Measurements from ENCODE around the gene ADGRD2. TPM values are rescaled to one million over a fixed set of nuclear protein-coding genes. Genes with fewer than 3 reads are reported as not detected.

The ADGRD2 gene
- total and polyA plus RNA-seq, 3 donors from 2014 or later: 0.31 to 1.5 (median 0.74) TPM

- DNase-seq: no peak
- no peaks in the 10 kb centered on the region for H3K36me3 ChIP-seq (ENCODE audit: low read depth, missing control alignments)
- no peaks in the 10 kb centered on the region for H3K27me3 ChIP-seq
- no peaks in the 10 kb centered on the region for H3K4me1 ChIP-seq
- H3K9me3 ChIP-seq: no peaks in the 10 kb centered on the region
- H3K27ac ChIP-seq: no peak overlapping the region
- TF ChIP-seq, protein P1, sequence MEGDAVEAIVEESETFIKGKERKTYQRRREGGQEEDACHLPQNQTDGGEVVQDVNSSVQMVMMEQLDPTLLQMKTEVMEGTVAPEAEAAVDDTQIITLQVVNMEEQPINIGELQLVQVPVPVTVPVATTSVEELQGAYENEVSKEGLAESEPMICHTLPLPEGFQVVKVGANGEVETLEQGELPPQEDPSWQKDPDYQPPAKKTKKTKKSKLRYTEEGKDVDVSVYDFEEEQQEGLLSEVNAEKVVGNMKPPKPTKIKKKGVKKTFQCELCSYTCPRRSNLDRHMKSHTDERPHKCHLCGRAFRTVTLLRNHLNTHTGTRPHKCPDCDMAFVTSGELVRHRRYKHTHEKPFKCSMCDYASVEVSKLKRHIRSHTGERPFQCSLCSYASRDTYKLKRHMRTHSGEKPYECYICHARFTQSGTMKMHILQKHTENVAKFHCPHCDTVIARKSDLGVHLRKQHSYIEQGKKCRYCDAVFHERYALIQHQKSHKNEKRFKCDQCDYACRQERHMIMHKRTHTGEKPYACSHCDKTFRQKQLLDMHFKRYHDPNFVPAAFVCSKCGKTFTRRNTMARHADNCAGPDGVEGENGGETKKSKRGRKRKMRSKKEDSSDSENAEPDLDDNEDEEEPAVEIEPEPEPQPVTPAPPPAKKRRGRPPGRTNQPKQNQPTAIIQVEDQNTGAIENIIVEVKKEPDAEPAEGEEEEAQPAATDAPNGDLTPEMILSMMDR (IDR thresholded peaks at IDR 0.05): no peak
- TF ChIP-seq POLR2A (IDR thresholded peaks at IDR 0.05): no peak
- H3K4me3 ChIP-seq: peak overlapping the region in 1 of 2 donors; percentile 10
- whole genome bisulfite sequencing, 2 donors: 67 to 69% methylated on average over 24 to 40 of the region's 40 CpGs
- intact Hi-C loops (cut with DNase I; ENCODE audit: low total_unique reads): no loop called here
These were observed 37.3 kb downstream of the ADGRD2 start for GRCh38 chr9:124487260-124488182.

DNA sequence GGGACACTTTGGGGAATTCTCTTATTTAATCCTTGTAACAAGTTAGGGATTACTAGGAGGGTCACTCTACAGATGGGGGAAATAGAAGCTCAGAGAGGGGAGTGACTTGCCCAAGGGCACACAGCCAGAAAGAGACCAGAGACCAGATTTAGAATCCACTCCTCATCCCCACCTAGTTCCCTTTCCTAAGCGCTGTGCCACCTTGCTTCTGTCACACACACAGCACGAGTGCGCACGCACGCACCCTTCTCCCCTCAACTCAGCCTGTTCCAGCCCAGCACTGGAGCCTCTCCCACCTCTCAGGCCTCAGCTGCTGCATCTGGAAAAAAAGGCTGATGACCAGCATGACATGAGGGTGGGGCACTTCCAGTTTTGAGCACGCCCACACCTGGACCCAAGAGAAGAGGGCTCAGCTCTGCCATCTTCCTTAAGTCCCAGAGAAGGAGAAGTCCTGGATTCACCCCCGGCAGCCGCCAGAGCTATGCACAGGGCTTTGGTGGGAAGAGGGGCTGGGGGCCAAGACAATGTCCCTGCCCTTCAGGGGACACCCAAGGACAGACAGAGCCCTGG, 38.5 kb downstream of the ADGRD2 start:
- no peak for DNase-seq
- H3K36me3 ChIP-seq (ENCODE audit: low read depth, missing control alignments): no peaks in the 10 kb centered on the region
- H3K9me3 ChIP-seq: no peaks in the 10 kb centered on the region
- no peak overlapping the region for H3K4me3 ChIP-seq
- intact Hi-C loops (cut with DNase I; ENCODE audit: low total_unique reads): no loop called here
- WGBS, 2 donors: 88 to 91% methylated on average over 7 to 8 of the region's 8 CpGs
- H3K4me1 ChIP-seq: no peaks in the 10 kb centered on the region
- no peak overlapping the region for H3K27ac ChIP-seq
- no peaks in the 10 kb centered on the region for H3K27me3 ChIP-seq
- no peak for TF ChIP-seq POLR2A (IDR thresholded peaks at IDR 0.05)
- TF ChIP-seq, protein P1 (IDR thresholded peaks at IDR 0.05): no peak

DNA sequence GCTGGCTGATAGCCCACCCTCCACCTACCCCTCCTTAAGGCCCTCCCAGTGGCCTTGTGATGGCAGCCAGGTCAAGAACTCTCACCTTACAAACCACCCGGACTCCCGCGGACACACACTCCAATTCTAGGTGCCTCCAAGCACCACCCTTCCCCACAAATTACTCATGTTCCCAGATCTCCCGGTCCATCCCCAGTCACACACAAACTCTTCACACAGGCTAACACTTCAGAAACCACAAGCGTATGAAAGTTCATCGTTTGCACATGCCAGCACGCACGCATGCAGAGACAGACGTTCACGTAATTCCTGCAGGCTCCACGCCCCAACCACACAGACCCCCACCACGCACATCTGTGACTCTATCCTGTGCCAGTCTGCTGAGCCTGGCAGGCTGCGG, 39.0 kb downstream of the ADGRD2 start:
- DNase-seq: no peak

DNA sequence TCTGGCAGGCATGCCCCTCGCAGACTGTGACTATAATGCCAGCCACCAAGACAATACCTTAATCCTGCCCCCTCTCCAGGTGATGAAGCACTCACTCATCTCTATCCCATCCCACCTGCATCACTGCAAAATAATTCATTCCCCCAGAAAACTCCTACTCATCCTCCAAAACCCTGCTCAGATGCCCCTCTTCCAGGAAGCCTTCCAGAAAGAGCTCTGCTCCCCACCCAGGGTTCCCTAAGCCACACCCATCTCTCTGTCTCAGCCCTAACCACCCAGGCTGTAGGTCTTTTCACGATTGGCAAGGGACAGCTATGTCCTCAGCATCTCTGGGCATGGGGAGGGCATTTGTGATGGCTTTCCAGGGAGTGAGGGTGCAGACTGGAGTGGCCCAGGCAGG, 39.8 kb downstream of the ADGRD2 start:
- TF ChIP-seq POLR2A (IDR thresholded peaks at IDR 0.05): no peak
- TF ChIP-seq, protein P1 (IDR thresholded peaks at IDR 0.05): no peak
- Histone ChIP-seq H3K9me3 (no peaks in the 10 kb centered on the region), H3K36me3 (ENCODE audit: low read depth, missing control alignments) (no peaks in the 10 kb centered on the region), H3K27ac (no peak overlapping the region), H3K4me3 (no peak overlapping the region), H3K4me1 (peaks cover under 1% of the 10 kb centered on the region), H3K27me3 (no peaks in the 10 kb centered on the region)
- intact Hi-C loops (cut with DNase I; ENCODE audit: low total_unique reads): no loop called here
- no peak for DNase-seq
- WGBS, 2 donors: 85 to 94% methylated on average over 2 of the region's 2 CpGs

More for the DNA sequence above, 39.0 kb downstream of the ADGRD2 start:
- Histone ChIP-seq H3K4me1 (no peaks in the 10 kb centered on the region), H3K27me3 (no peaks in the 10 kb centered on the region), H3K36me3 (ENCODE audit: low read depth, missing control alignments) (no peaks in the 10 kb centered on the region), H3K4me3 (no peak overlapping the region), H3K27ac (no peak overlapping the region), H3K9me3 (no peaks in the 10 kb centered on the region)
- 61 to 80% methylated on average over 12 to 13 of the region's 13 CpGs for WGBS, 2 donors
- TF ChIP-seq, protein P1 (IDR thresholded peaks at IDR 0.05): no peak
- TF ChIP-seq POLR2A (IDR thresholded peaks at IDR 0.05): no peak
- intact Hi-C loops (cut with DNase I; ENCODE audit: low total_unique reads): no loop called here

All from testis (tissue), 3 donors.